Cerebellar nuclear complex (tissue), 1 donor: ENCODE measurements around the gene ZMIZ1.

Experiments used
- DNase-seq, 2 experiments: peaks; one replicate each; lab custom pipeline; 2025; lab: John Stamatoyannopoulos, UW

Gene ZMIZ1

DNA sequence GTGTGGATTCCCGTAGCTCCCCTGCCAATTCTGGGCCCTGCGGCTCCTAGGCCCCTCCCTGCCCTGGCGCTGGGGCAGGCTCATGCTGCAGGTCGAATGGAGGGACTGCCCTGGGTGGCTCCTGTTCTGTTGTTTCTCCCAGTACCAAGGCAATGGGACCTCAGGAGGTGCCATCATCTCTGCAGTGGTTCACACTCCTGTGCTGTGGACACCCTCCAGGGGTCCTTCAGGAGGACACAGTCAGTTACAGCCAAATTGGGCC lies 138.3 kb downstream of the ZMIZ1 start:
- no peak for DNase-seq

DNA sequence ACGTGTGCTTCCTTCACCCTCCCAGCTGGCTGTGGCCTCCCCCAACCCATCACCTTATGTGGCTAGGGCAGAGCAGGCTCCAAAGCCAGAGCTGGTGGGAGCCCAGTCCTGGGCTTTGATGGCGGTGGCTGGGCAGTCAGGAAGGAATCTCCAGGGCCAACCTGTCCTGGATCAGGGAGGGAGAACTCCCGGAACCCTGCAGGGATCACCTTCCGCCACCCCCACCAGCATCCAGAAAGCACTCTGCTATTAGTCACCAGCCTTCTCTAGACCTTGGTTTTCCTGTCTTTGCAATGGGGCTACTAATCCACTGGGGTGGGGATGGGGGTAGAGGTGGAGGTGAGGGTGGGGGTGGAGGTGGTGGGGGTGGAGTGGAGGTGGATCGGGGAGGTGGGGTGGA lies 139.0 kb downstream of the ZMIZ1 start:
- DNase-seq, result no peak

DNA sequence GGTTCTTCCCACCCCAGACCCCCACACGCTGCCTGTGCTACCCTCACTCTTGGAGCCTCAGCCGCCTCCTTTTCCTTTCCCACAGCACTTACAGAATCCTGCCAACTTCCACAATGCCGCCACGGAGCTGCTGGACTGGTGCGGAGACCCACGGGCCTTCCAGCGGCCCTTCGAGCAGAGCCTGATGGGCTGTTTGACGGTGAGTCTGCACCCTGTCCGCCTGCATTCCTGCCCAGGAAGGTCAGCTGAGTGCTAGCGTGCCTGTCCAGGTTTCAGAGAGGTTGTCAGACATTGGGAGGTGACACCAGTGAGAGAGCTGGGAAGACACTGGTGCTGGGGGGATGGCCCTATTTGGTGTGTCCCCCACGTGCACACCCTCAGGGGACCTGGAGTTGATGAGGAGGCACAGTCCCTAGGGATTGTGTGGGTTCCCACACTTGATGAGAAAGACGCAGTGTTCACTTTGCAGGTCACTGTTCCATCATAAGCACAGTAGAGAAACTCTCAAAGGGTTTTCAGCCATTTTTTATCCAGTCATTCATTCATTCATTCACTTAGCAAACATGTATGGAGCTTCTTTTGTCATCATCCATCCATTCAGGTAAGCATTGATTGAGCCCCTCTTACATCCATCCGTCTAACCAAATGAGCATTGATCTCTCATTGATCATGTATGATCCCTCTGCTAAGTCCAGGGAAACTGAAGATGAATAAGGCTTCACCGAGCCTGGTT lies 139.7 kb downstream of the ZMIZ1 start:
- no peak for DNase-seq

DNA sequence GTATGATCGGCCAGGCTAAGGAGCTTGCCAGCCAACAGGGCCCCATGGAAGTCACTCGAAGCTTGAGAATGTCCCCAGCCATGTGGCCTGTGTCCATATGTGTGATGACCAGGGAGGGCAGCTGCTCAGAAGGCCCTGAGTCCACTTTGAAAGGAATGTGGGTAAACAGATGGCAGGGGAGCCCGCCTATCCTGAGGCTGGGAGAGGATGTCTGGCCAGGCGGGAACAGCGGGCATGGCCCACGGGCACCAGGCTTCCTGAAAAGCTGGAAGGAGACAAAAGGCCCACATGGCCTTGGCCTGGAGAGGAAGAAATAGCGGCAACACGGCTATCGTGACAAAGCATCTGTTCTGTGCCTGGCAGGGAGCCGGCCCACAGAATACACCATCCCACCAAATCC lies 140.6 kb downstream of the ZMIZ1 start:
- no peak for DNase-seq

DNA sequence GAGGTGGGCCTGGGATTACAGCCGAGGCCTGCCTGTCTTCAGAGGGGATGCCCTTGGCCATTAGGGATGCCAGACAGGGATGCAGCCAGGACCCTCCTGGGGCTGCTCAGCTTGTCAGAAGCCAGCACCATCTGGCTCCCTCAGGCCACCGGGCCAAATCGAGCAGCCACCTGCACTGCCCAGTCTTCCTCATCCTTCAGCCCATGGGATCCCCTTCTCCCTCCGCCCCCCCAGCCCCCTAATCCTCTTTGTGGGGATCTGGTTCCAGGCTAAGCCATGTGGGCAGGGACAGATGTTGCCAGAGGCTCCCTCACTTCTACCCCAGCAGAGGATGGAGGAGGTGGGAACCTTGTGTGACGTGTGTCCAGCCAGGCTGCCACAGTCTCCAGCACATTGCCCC lies 141.1 kb downstream of the ZMIZ1 start:
- DNase-seq, result no peak

DNA sequence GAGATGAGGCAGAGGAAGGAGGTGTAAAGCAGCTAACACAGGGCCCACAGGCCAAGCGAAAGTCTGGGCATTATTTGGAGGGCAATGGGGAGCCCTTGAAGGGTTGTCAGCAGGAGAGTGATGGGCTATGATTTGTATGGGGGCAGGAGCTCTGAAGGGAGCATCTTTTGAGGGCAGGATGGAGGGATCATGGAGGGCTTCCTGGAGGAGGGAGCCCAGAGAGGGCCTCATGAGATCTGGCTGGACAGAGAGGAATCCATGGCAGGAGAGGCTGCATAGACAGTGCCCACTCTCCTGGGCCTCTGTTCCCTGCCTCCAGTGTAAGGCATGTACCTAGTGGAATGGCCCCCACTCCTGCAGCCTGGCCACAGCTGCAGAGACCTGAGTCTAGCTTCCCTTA lies 141.9 kb downstream of the ZMIZ1 start:
- no peak for DNase-seq

DNA sequence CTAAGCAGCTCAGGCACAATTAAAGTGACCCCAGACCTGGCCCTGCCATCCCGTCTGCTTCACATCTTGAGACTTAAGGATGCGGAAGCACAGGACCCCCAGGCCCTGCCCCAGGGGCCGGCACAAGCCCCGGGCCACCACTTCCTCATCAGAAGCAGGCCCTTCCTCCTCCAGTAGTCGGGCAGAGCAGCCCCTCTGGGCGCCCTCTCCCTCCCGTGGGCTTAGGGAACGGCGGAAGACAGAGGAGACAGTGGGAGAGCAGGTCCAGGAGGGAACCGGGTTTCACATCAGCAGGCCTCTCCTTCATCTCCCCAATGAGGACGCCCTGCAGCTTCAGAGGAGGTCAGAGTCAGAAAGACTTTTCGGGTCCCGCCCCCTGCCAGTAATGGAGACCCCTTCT lies 142.8 kb downstream of the ZMIZ1 start:
- no peak for DNase-seq

DNA sequence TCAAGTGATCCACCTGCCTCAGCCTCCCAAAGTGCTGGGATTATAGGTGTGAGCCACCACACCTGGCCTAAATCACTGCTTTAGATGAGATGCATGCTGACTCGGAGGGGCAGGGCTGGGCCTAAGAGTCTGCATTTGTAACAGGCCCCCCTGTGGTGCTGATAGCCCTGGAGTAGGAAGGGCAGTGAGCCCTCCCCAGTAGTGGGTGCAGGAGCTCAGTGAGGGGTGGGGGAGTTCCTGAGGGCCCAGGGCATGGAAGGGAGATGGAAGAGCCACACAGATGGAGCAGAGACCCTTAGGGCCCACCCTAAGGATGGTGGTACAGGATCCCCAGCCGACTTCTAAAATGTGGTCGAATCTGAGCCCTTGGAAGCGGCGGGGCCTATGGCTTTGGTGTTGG lies 146.8 kb downstream of the ZMIZ1 start:
- no peak for DNase-seq

DNA sequence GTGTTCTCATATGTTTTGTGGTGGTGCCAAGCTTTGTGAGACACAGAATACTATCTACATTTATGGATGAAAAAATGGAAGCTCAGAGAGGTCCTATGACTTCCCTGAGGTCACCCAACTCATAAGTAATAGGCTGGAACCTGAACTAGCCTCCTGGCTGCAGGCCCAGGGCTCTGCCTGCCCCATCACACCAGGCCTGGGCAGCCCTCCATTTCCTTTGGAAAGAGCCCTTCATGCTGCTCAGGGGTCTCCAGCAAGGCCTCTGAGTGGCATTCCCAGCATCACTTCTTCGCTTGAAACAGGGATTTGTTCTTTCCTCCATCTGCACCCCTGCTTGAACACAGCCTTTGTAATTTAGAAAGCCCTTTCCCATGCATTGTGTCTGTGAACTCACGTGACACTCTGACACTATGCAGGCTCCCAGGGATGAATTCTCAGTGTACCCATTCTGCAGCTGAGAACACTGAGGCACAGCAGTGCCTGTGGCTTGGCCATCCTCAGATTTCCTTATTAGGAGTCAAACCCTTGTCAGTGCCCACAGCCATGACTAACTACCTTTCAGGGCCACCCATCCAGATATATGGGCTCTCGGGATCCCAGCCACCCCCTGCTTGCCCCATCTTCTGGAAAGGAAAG lies 150.7 kb downstream of the ZMIZ1 start:
- DNase-seq, result no peak

DNA sequence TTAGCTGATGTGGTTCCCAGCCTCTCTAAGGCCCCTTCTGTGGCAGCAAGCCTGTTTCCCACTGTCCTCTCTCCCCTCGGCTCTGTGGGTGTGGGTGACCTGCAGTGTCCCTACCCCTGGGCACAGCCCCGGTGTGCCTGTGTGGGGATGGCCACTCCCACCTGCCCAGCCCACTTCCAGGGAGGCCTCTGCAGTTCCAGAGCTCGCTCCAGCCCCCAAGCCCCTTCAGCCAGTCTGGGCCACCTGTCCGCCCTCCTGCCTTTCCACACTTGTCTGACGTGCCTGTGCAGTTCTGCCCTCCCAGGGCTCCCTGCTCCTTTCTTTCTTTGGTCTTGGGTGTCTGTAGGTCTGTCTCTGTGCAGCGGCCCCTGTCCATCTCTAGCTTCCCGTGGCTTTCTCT lies 151.5 kb downstream of the ZMIZ1 start:
- DNase-seq, result no peak

DNA sequence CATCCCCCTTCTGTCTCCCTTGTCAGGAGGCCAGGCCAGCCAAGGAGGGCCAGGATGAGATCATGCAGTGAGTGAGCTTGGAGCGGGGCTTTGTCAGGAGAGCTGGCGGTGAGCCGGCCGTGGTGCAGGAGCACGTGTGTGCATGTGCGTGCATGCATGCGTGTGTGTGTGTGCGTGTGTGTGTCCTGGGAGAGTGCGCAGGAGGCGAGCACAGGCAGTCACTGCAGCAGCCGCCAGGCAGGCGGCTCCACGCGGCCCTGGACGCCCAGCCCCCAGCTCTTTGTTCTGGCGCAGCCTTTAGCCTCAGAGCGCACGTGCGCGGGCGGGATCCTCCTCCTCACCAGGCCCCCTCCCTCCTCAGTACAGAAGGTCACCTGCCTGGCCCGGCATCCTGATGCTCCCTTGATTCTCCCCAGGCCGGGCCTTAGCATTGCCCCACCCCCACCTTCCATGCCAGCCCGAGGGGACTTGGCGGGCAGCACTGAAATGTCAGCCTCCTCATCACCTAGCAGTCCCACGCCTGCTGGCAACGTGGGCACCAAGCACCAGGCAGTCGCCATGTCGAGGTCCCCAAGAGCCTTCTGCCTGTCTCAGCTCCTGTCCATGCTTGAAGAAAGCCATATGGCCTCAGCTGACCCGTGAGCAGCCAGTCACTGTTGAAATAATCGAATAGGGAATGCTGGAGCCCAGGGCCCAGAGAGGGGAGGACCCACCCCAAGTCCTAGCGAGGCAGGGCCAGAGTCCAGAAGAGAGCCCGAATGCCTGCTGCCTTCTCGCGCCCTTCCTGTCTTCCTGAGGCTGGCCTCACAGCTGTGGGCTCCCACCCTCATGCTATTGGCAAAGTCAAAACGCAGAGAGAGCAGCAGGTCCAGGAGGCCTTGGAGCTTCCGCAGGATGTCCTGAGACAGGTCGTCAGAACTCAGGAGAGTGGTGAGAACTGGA lies 152.6 kb downstream of the ZMIZ1 start:
- peak; percentile 25 to 77 for DNase-seq

DNA sequence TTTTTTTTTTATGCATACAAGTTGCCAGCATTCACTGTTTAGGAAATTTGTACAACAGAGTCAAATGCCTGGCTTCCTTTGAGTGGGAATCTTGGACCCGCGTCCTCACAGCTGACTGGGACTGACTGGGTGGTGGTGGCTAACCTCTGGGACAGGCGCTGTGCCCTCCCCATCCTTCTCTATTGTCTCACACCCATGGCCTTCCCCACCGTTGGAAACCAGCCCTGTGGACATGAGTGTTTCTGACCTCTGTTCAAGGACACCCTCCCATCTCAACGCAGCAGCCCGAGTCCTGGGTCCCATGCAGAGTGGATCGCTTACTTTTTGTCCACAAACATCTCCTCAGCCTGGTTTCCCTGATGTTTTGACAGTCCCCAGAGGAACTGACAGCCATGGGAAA lies 153.4 kb downstream of the ZMIZ1 start:
- no peak for DNase-seq

DNA sequence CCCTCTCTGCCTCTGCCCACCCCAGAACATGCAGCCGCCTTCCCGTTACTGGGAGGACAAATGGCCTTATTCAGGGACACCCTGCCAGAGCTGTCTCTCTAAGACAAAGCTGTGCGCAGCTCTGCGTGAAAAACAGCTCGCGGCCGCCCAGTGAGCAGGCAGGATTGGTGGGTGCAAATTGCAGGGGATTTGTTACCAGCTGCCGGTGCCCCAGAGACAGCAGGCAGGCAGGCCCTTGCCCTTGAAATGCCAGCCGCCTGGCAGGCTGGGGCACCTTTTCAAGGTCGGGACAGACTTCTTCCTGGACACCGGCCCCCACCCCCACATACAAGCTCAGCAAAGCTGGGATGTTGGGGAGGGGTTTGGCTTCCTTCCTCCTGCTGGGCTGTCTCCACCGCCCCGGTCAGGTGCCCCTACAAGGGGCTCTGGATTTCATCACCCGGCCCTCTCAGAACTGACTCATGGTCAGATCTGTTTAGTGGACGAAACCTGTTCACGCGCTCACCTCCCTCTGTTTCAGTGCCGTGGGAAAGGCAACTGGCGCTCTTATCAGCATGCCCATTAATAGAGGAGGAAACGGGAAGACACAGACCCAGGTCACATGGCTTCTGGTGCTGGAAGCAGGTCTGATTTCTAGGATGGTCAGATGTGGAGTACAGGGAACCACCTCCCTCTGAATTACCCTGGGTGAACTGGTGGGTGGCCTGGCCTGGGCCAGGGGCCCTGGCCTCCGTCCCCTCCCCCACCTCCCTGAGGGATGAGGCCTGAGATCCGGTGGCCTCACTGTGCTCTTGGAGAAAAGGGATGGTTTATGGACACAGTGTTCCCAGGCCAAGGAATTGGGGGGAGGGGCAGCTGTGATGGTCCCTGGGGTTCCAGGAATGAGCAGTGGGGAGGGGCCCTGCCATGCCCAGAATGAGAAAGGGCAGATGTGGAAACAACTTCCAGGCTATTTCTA lies 154.6 kb downstream of the ZMIZ1 start:
- DNase-seq, result no peak

DNA sequence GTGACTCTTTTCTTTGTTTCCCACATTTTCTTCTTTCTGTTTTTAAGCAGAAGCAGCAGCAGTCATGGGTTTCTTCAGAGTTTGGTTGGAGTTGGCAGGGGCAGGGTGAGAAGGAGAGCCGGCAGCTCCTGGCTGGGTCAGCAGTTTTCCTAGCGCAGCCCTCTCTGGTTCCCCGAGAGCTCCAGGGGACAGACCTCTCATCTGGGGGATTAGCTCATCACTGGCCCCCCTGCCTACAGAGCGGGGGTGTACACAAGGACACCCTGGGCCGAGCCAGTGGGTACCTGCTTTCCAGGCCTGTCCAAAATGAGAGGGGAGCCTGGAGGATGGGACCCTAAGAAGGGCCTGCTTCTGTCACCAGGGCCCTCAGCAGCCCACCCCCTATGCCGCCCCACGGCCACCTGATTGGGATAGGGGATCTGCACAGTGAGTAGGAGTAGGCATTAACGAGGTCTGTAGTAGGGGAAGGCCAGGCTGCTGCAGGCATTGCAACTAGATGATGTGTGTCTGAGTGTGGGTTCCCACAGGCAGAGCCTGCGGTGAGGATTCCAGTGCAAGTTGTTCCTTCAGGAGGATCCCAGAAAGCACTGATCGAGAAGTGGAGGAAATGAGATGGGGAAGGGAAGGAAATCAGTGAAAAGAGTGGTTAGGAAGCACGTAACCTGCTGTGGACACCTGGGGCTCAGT lies 155.6 kb downstream of the ZMIZ1 start:
- DNase-seq, result no peak

DNA sequence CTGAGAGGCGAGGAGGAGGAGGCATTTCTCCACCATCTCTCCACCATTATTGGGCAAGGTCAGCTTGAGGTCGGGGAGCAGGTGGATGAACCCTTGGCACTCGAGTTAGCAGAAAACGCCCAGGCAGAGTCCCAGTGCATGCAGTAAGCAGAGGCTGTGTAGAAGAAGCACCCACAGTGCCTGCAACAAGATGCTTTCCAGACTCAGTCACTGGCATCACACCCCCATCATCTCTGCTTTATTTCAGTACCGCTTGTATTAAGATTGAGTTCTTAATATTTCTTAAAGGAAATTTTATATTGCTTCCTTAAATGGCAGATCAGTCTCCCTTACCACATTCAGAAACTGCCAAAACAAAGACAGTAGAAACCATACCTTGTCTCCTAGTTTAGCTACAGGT lies 156.2 kb downstream of the ZMIZ1 start:
- DNase-seq, result no peak

DNA sequence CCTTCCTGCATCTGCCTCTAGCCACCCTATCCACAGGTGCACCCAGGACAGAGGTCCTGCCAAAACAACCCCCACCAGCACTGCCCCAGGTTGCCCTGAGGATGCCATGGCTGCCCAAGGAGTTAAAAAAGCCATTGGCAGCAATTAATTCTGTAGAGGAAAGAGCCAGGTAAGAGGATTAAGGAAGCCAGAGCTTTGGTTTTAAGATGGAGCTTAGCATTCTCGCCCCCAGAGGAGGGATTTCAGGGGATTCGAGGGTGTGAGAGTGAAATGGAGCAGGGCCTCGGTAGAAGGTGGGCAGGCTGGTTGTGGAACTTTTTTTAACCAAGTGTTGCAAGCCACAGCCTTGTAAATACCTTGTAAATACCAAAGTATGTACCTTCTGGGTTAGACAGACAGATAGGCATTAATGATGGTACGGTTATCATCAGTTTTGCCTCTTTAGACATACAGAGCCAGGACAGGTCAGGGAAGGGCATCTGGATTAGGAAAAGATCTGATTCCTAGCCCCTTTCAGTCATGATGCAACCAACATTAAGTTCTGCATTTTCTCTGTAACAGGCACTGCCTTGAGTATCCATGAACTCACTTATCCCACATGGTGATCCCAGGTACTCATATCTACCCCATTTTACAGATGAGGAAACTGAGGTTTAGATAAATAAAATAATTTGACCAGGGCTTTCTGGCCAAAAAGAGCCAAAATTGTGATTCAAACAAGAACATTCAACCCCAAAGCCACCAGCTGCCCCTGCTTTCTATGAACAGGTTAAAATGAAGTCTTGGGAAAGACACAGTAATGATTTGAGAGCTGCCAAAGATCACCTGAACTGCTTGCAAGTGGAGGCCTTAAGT lies 157.9 kb downstream of the ZMIZ1 start:
- no peak for DNase-seq

DNA sequence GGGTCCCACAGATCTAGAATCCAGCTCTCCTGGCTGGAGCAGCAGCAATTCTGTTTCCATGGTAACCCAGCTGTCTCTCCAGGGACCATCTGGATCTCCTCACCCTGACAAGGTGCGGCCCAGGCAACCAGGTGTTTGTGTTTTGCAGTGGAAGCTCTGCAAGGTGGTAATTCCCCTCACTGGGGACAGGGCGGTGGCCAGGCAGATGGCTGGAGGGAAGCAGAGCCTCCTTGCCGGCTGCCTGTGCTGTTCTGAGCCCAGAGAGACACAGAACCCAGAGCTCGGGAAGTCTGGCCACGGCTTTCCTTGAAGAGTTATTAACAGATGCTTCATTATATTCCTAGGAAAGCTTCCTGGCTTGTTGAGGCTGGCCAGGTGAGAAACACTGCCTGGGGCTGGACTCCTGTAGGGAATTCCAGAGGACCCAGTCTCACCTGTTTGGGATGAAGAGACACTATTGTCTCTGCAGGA lies 160.3 kb downstream of the ZMIZ1 start:
- DNase-seq, result no peak

DNA sequence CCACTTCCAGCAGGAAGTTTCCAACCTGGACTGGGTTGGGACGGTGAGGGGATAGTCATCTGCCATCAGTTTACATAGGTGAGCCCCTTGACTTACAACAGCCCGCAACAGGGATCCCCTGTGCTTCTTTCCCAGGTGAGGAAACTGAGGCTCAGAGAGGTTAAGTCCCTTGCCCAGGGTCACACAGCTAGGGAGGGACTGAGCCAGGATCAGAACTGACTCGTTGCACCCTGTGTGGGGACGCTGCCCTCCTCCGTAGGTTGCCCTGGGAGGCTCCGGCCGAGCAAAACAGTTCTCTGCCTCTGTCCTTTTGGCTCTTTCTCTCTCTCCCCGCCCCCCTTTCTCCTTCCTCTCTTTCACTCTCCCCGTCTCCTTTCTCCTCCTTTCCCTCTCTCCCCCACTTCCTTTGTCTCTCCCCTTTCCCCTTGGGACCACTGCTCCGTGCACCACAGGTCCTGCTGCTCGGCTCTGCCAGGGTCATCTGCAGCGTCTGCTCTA lies 161.1 kb downstream of the ZMIZ1 start:
- DNase-seq, result no peak

DNA sequence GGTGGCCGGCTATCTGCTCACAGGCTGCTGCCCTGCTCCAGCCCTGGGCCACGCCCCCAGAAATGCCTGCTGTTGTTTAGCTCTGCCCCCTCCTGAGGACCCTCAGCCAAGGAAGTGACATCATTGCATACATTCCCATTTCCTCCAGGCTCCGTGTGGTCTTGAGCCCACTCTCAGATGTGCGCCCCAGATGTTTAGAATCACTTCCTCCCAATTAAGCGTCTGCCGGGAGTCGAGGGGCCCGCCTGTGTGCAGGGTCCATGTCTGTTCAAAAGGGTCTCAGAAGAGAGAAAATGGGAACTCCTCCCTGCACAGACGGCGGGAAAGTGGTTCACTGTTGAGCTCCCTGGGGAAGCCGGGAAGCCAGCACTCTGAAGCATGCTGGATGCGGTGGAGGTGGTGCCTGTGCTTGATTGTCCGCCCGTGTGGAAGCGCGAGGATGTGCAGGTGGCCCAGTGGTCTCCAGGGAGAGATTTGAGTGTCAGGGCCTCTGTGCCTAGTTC lies 161.6 kb downstream of the ZMIZ1 start:
- DNase-seq, result no peak

DNA sequence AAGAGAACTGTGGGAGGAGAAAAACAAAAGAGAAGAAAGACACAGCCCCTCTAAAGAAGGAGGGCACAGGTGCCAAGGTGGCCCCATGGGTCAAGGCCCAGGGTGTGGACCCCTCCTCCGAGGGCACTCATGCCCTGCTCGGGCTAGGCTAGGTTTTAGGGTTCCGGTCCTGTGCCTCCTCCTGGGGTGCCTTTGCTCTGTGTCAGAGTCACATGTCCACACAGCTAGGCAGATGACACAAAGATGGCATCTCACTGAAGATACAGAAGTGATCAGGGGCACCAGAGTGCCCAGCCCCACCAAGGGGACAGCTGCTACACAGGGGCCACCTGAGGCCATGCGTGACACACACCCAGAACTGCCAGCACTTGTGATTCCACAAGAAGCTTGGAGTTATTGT lies 162.1 kb downstream of the ZMIZ1 start:
- no peak for DNase-seq
